Panc1 (cell line): Measurements from ENCODE around the gene TBRG4. TPM values are rescaled to one million over a fixed set of nuclear protein-coding genes. Genes with fewer than 3 reads are reported as not detected.

Experiments
- ATAC-seq: fragments of 200-7000 bp; cut with Tn5 transposase; 2 replicates; pipeline ENCODE4 v1.9.1; 2020; ENCODE audit warnings: mild to moderate bottlenecking, moderate library complexity
- BruUV-seq: library from RNA; stranded (reverse); fragments of 400-500 nt; replicated peaks from 2 replicates; lab custom pipeline; 2021; lab: Mats Ljungman, UMichigan
- CTCF ChIA-PET: fragments of 300-600 bp; sonication (Branson Sonifier 250); formaldehyde crosslinking; loops from one replicate; lab custom pipeline; 2022; ENCODE audit warnings: antibody characterized with exemption; lab: Charles Lee
- POLR2A ChIA-PET: fragments of 300-600 bp; sonication (Branson Sonifier 250); formaldehyde crosslinking; loops from one replicate; lab custom pipeline; 2022; ENCODE audit warnings: antibody characterized with exemption; lab: Charles Lee
- DNase-seq: peaks from one replicate; pipeline ENCODE4 v3.0.0-alpha.2; 2010; ENCODE audit warnings: low read depth, low spot score
- H3K27ac ChIP-seq: 2 replicates; pipeline ENCODE4 v1.5.1; 2011; ENCODE audit warnings: mild to moderate bottlenecking, low read length, inconsistent platforms
- H3K27me3 ChIP-seq: fragments of 200-500 bp; sonication (Bioruptor generic); 2 replicates; pipeline ENCODE4 v1.6.0; 2014; ENCODE audit warnings: low read length, inconsistent platforms; ENCODE audit not compliant: control insufficient read depth, insufficient read depth
- H3K36me3 ChIP-seq: fragments of 200-500 bp; sonication (Bioruptor generic); 2 replicates; pipeline ENCODE4 v1.5.1; 2014; ENCODE audit warnings: inconsistent platforms, mild to moderate bottlenecking, low read length, moderate library complexity; ENCODE audit not compliant: control insufficient read depth, insufficient read depth
- H3K4me1 ChIP-seq: 2 replicates; pipeline ENCODE4 v1.5.1; 2011; ENCODE audit warnings: inconsistent platforms, mild to moderate bottlenecking, low read length, moderate library complexity; ENCODE audit not compliant: control insufficient read depth, insufficient read depth
- H3K4me3 ChIP-seq, 2 experiments: 2 replicates each; pipeline ENCODE4 v1.5.1; 2011 to 2012; ENCODE audit warnings: low read depth in 2 of 2, low read length in 2 of 2, mild to moderate bottlenecking in 2 of 2, inconsistent platforms in 1 of 2, moderate library complexity in 1 of 2
- H3K9me3 ChIP-seq: fragments of 200-500 bp; sonication (Bioruptor generic); 2 replicates; pipeline ENCODE4 v1.5.1; 2014; ENCODE audit warnings: low read depth, mild to moderate bottlenecking, inconsistent platforms, low read length, moderate library complexity; ENCODE audit not compliant: control insufficient read depth, insufficient read depth
- CTCF ChIP-seq: fragments of 450-650 bp; IDR thresholded peaks from 2 replicates; pipeline ENCODE4 v1.5.1; 2017; ENCODE audit warnings: mild to moderate bottlenecking
- POLR2AphosphoS5 ChIP-seq: IDR thresholded peaks from 2 replicates; pipeline ENCODE4 v1.6.1; 2012; ENCODE audit warnings: mild to moderate bottlenecking, low read depth, low read length, moderate library complexity
- REST ChIP-seq, 2 experiments: IDR thresholded peaks; 2 replicates each; pipeline ENCODE4 v1.6.1; 2011 to 2012; ENCODE audit warnings: low read depth in 2 of 2, control low read depth in 1 of 2, low read length in 1 of 2, mild to moderate bottlenecking in 1 of 2, moderate library complexity in 1 of 2; ENCODE audit not compliant: insufficient read depth in 1 of 2
- SIN3A ChIP-seq: IDR thresholded peaks from 2 replicates; pipeline ENCODE4 v1.6.1; 2012; ENCODE audit warnings: low read depth, mild to moderate bottlenecking, low read length, moderate library complexity, borderline replicate concordance; ENCODE audit not compliant: insufficient read depth
- TCF7L2 ChIP-seq: IDR thresholded peaks from 2 replicates; pipeline ENCODE4 v1.6.1; 2011; ENCODE audit warnings: mild to moderate bottlenecking, low read depth, low read length, inconsistent platforms
- in situ Hi-C: cut with HindIII; loops from 2 replicates; pipeline ENCODE4 v1.10.0; 2016; ENCODE audit warnings: low sequenced_read_pairs, low pct_unique_long_range_greater_than_20kb
- intact Hi-C: fragments of 100-400 bp; cut with micrococcal nuclease; formaldehyde crosslinking; loops from one replicate; pipeline ENCODE4 v1.10.0; 2022; ENCODE audit not compliant: unreplicated experiment
- total RNA-seq: library from RNA; stranded (reverse); gene quantifications from one replicate; pipeline ENCODE4 v1.2.1, GENCODE V29; 2021; ENCODE audit not compliant: unreplicated experiment

Gene TBRG4
- total RNA-seq, 1 experiment from 2014 or later: 149 TPM

GRCh38 chr7:45133352-45133751 is 21.9 kb upstream of the TBRG4 start:
- Histone ChIP-seq H3K9me3 (no peaks in the 10 kb centered on the region), H3K27ac (no peak overlapping the region), H3K4me1 (no peaks in the 10 kb centered on the region), H3K4me3 (no peak overlapping the region), H3K36me3 (no peaks in the 10 kb centered on the region), H3K27me3 (0 out of 2 replicates have a peak, but pooled peaks cover 2% of the 10 kb centered on the region)
- in situ Hi-C loops (no loop called here), intact Hi-C loops (loop anchor here (10.0 kb wide), 1 partner anchor 549 kb away; the partner anchor contains the start of gene TMED4)
- TF ChIP-seq REST (IDR thresholded peaks at IDR 0.05; ENCODE audit: insufficient read depth in 1 of 2, low read depth in 2 of 2, low read length in 1 of 2): no peak
- no peak for TF ChIP-seq CTCF
- no peak for TF ChIP-seq SIN3A
- no peak for TF ChIP-seq TCF7L2
- no peak for TF ChIP-seq POLR2AphosphoS5
- DNase-seq: no peak
- no peak for ATAC-seq
- POLR2A ChIA-PET: interaction anchor here (0.5 kb wide), 1 partner anchor 139 kb away, joined by 5 read pairs; no protein-coding TSS in a partner anchor
- BruUV-seq: no TSS peak
- CTCF ChIA-PET: no interaction called here

- ATAC-seq (no peak), DNase-seq (no peak)
- ChIA-PET POLR2A (no interaction called here), CTCF (no interaction called here)
- no peak overlapping the region for H3K4me3 ChIP-seq
- H3K36me3 ChIP-seq: no peaks in the 10 kb centered on the region
- no peaks in the 10 kb centered on the region for H3K9me3 ChIP-seq
- in situ Hi-C loops (no loop called here), intact Hi-C loops (loop anchor here (10.0 kb wide), 1 partner anchor 548 kb away; the partner anchor contains the start of gene TMED4)
- TF ChIP-seq REST (IDR thresholded peaks at IDR 0.05; ENCODE audit: insufficient read depth in 1 of 2, low read depth in 2 of 2, low read length in 1 of 2) (no peak), TCF7L2 (no peak), CTCF (no peak), SIN3A (no peak), POLR2AphosphoS5 (no peak)
- BruUV-seq: no TSS peak
- no peak overlapping the region for H3K27ac ChIP-seq
- H3K27me3 ChIP-seq: 0 out of 2 replicates have a peak, but pooled peaks cover 2% of the 10 kb centered on the region
- no peaks in the 10 kb centered on the region for H3K4me1 ChIP-seq
Measured at GRCh38 chr7:45132708-45133320, 21.3 kb upstream of the TBRG4 start.
